DND-41 (cell line): ENCODE results near the gene RSBN1L.

Experiments
- ATAC-seq: fragments of 200-7000 bp; cut with Tn5 transposase; 3 replicates; pipeline ENCODE4 v1.9.1; 2021; ENCODE audit warnings: low read depth; ENCODE audit not compliant: insufficient read depth
- DNase-seq: peaks from one replicate; pipeline ENCODE4 v3.0.0-alpha.2; 2020
- H2AFZ ChIP-seq: 2 replicates; pipeline ENCODE4 v1.6.0; 2012; ENCODE audit warnings: low read depth, low read length
- H3K27ac ChIP-seq: 2 replicates; pipeline ENCODE4 v1.5.1; 2012; ENCODE audit warnings: low read length, inconsistent platforms
- H3K27me3 ChIP-seq: fragments of 200-600 bp; sonication (generic); 2 replicates; pipeline ENCODE4 v1.6.0; 2012; ENCODE audit warnings: low read length, mild to moderate bottlenecking, inconsistent platforms; ENCODE audit not compliant: insufficient read depth, poor library complexity
- H3K36me3 ChIP-seq: 2 replicates; pipeline ENCODE4 v1.5.1; 2012; ENCODE audit warnings: low read length, inconsistent platforms; ENCODE audit not compliant: insufficient read depth
- H3K4me1 ChIP-seq: 2 replicates; pipeline ENCODE4 v1.5.1; 2012; ENCODE audit warnings: mild to moderate bottlenecking, low read length; ENCODE audit not compliant: insufficient read depth
- H3K4me2 ChIP-seq: 2 replicates; pipeline ENCODE4 v1.6.0; 2012; ENCODE audit warnings: mild to moderate bottlenecking, moderate library complexity, low read length, inconsistent platforms; ENCODE audit not compliant: insufficient read depth
- H3K4me3 ChIP-seq, 2 experiments: fragments of 200-600 bp in 1 of 2; shearing (Covaris generic) in 1 of 2; 2 replicates each; pipeline ENCODE4 v1.5.1; 2012 to 2016; ENCODE audit warnings: inconsistent platforms in 2 of 2, low read length in 2 of 2, mild to moderate bottlenecking in 2 of 2, low read depth in 1 of 2, moderate library complexity in 1 of 2
- H3K79me2 ChIP-seq: 2 replicates; pipeline ENCODE4 v1.6.0; 2012; ENCODE audit warnings: low read length, inconsistent platforms; ENCODE audit not compliant: insufficient read depth
- H3K9ac ChIP-seq: 2 replicates; pipeline ENCODE4 v1.6.0; 2012; ENCODE audit warnings: low read depth, mild to moderate bottlenecking, inconsistent platforms, low read length, moderate library complexity
- H3K9me3 ChIP-seq: 2 replicates; pipeline ENCODE4 v1.5.1; 2012; ENCODE audit warnings: low read length, moderate library complexity, mild to moderate bottlenecking, inconsistent platforms; ENCODE audit not compliant: insufficient read depth, severe bottlenecking
- H4K20me1 ChIP-seq: 2 replicates; pipeline ENCODE4 v1.6.0; 2012; ENCODE audit warnings: low read length; ENCODE audit not compliant: insufficient read depth
- CTCF ChIP-seq: IDR thresholded peaks from 2 replicates; pipeline ENCODE4 v1.5.1; 2012; ENCODE audit warnings: borderline replicate concordance, low read length, moderate library complexity, mild to moderate bottlenecking; ENCODE audit not compliant: poor library complexity, severe bottlenecking; ENCODE audit errors: extremely low read depth
- EZH2 ChIP-seq: IDR thresholded peaks from 3 replicates; pipeline ENCODE4 v1.6.1; 2012; ENCODE audit warnings: borderline replicate concordance, low read depth, mild to moderate bottlenecking, moderate library complexity, low read length, inconsistent platforms; ENCODE audit not compliant: severe bottlenecking

Gene RSBN1L

GRCh38 chr7:77661816-77662215, 34.4 kb upstream of the RSBN1L start:
- H3K79me2 ChIP-seq, result no peaks in the 10 kb centered on the region
- H3K27ac ChIP-seq, result no peak overlapping the region
- H3K36me3 ChIP-seq, result no peaks in the 10 kb centered on the region
- no peaks in the 10 kb centered on the region for H4K20me1 ChIP-seq
- no peaks in the 10 kb centered on the region for H3K9me3 ChIP-seq
- TF ChIP-seq CTCF (no peak), EZH2 (no peak)
- no peaks in the 10 kb centered on the region for H3K4me1 ChIP-seq
- H3K9ac ChIP-seq, result no peak overlapping the region
- no peaks in the 10 kb centered on the region for H3K27me3 ChIP-seq
- DNase-seq (no peak), ATAC-seq (no peak)
- no peak overlapping the region for H3K4me3 ChIP-seq
- no peak overlapping the region for H2AFZ ChIP-seq
- H3K4me2 ChIP-seq, result no peak overlapping the region

- Histone ChIP-seq H3K27ac (no peak overlapping the region), H3K4me2 (no peak overlapping the region), H4K20me1 (no peaks in the 10 kb centered on the region), H3K9ac (no peak overlapping the region), H3K4me1 (no peaks in the 10 kb centered on the region), H2AFZ (no peak overlapping the region), H3K79me2 (no peaks in the 10 kb centered on the region), H3K4me3 (no peak overlapping the region), H3K9me3 (no peaks in the 10 kb centered on the region), H3K27me3 (no peaks in the 10 kb centered on the region), H3K36me3 (no peaks in the 10 kb centered on the region)
- ATAC-seq (no peak), DNase-seq (no peak)
- TF ChIP-seq CTCF (no peak), EZH2 (no peak)
Measured at GRCh38 chr7:77662869-77663268, 33.4 kb upstream of the RSBN1L start.

GRCh38 chr7:77664715-77665114, 31.5 kb upstream of the RSBN1L start:
- Histone ChIP-seq H3K27ac (no peak overlapping the region), H3K4me2 (no peak overlapping the region), H3K27me3 (no peaks in the 10 kb centered on the region), H4K20me1 (no peaks in the 10 kb centered on the region), H2AFZ (no peak overlapping the region), H3K36me3 (no peaks in the 10 kb centered on the region), H3K79me2 (no peaks in the 10 kb centered on the region), H3K9me3 (no peaks in the 10 kb centered on the region), H3K4me1 (no peaks in the 10 kb centered on the region), H3K4me3 (no peak overlapping the region), H3K9ac (no peak overlapping the region)
- no peak for ATAC-seq
- TF ChIP-seq CTCF, result no peak
- TF ChIP-seq EZH2, result no peak
- no peak for DNase-seq

GRCh38 chr7:77665161-77665560, 31.1 kb upstream of the RSBN1L start:
- Histone ChIP-seq H3K36me3 (no peaks in the 10 kb centered on the region), H3K9ac (no peak overlapping the region), H3K4me3 (no peak overlapping the region), H3K79me2 (no peaks in the 10 kb centered on the region), H4K20me1 (no peaks in the 10 kb centered on the region), H3K27ac (no peak overlapping the region), H3K27me3 (no peaks in the 10 kb centered on the region), H2AFZ (no peak overlapping the region), H3K9me3 (no peaks in the 10 kb centered on the region), H3K4me2 (no peak overlapping the region), H3K4me1 (no peaks in the 10 kb centered on the region)
- DNase-seq, result no peak
- ATAC-seq, result no peak
- TF ChIP-seq EZH2 (no peak), CTCF (no peak)
